ENCODE data around the gene SLC11A1. TPM values are rescaled to one million over a fixed set of nuclear protein-coding genes. Genes with fewer than 3 reads are reported as not detected.

Gene SLC11A1
- total RNA-seq, 1 experiment from 2014 or later = 0.33 TPM

GRCh38 chr2:218437969-218438368 is 55.9 kb downstream of the SLC11A1 start:
- no peak overlapping the region for H3K4me2 ChIP-seq (ENCODE audit: low read length)
- no peaks in the 10 kb centered on the region for H3K79me2 ChIP-seq (ENCODE audit: low read length)
- no TSS peak for BruUV-seq (replicated peaks)
- ChIA-PET CTCF (no interaction called here), POLR2A (ENCODE audit: unreplicated experiment) (no interaction called here)
- intact Hi-C loops (cut with micrococcal nuclease) = no loop called here
- no peak overlapping the region for H2AFZ ChIP-seq (ENCODE audit: low read length)
- H3K4me1 ChIP-seq (ENCODE audit: insufficient read depth, low read length) = no peaks in the 10 kb centered on the region
- DNase-seq = no peak
- H3K9ac ChIP-seq (ENCODE audit: low read length) = no peak overlapping the region
- H4K20me1 ChIP-seq (ENCODE audit: low read length) = no peaks in the 10 kb centered on the region
- H3K36me3 ChIP-seq (ENCODE audit: low read depth, low read length) = no peaks in the 10 kb centered on the region
- no peaks in the 10 kb centered on the region for H3F3A ChIP-seq (ENCODE audit: low read length, unreplicated experiment)
- no peaks in the 10 kb centered on the region for H3K27me3 ChIP-seq (ENCODE audit: low read length)
- no peaks in the 10 kb centered on the region for H3K9me2 ChIP-seq (replicated peaks; ENCODE audit: low read length)
- no peak for ATAC-seq
- no peaks in the 10 kb centered on the region for H3K9me3 ChIP-seq (ENCODE audit: low read length)
- no peak overlapping the region for H3K4me3 ChIP-seq (ENCODE audit: low read length)
- H3K27ac ChIP-seq (ENCODE audit: low read length) = no peak overlapping the region
- TF ChIP-seq, protein P1, sequence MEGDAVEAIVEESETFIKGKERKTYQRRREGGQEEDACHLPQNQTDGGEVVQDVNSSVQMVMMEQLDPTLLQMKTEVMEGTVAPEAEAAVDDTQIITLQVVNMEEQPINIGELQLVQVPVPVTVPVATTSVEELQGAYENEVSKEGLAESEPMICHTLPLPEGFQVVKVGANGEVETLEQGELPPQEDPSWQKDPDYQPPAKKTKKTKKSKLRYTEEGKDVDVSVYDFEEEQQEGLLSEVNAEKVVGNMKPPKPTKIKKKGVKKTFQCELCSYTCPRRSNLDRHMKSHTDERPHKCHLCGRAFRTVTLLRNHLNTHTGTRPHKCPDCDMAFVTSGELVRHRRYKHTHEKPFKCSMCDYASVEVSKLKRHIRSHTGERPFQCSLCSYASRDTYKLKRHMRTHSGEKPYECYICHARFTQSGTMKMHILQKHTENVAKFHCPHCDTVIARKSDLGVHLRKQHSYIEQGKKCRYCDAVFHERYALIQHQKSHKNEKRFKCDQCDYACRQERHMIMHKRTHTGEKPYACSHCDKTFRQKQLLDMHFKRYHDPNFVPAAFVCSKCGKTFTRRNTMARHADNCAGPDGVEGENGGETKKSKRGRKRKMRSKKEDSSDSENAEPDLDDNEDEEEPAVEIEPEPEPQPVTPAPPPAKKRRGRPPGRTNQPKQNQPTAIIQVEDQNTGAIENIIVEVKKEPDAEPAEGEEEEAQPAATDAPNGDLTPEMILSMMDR (conservative IDR thresholded peaks at IDR 0.05; ENCODE audit: low read depth, low read length) = no peak
- TF ChIP-seq EZH2phosphoT487 (IDR thresholded peaks at IDR 0.05; ENCODE audit: borderline replicate concordance, low read length) (no peak), EZH2 (IDR thresholded peaks at IDR 0.05; ENCODE audit: low read length, unreplicated experiment) (no peak)

DNA sequence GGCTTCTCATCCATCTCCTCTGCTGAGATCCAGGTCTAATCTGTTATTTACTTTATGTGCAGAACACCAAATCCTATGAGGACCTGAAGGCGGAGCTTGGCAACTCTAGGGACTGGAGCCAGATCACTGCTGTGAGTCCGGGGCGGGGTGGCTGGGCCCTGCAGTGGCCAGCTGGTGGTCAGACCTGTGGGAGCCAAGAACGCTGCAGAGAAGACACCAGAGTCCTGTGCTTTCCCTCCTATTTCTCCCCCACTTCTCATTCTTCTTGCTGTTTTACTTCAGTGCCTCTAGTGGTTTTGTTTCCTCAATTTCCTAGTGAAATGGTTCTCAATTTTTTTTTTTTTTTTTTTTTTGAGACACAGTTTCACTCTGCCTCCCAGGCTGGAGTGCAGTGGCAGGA is 56.5 kb downstream of the SLC11A1 start:
- no peak overlapping the region for H3K4me3 ChIP-seq (ENCODE audit: low read length)
- no peaks in the 10 kb centered on the region for H3K4me1 ChIP-seq (ENCODE audit: insufficient read depth, low read length)
- no peaks in the 10 kb centered on the region for H3K36me3 ChIP-seq (ENCODE audit: low read depth, low read length)
- intact Hi-C loops (cut with micrococcal nuclease) = no loop called here
- ATAC-seq = no peak
- no peaks in the 10 kb centered on the region for H3K9me3 ChIP-seq (ENCODE audit: low read length)
- H3K4me2 ChIP-seq (ENCODE audit: low read length) = no peak overlapping the region
- H3F3A ChIP-seq (ENCODE audit: low read length, unreplicated experiment) = no peaks in the 10 kb centered on the region
- TF ChIP-seq, protein P1 (conservative IDR thresholded peaks at IDR 0.05; ENCODE audit: low read depth, low read length) = no peak
- TF ChIP-seq EZH2phosphoT487 (IDR thresholded peaks at IDR 0.05; ENCODE audit: borderline replicate concordance, low read length) (no peak), EZH2 (IDR thresholded peaks at IDR 0.05; ENCODE audit: low read length, unreplicated experiment) (no peak)
- ChIA-PET POLR2A (ENCODE audit: unreplicated experiment) (no interaction called here), CTCF (no interaction called here)
- no peaks in the 10 kb centered on the region for H3K79me2 ChIP-seq (ENCODE audit: low read length)
- H3K9ac ChIP-seq (ENCODE audit: low read length) = no peak overlapping the region
- BruUV-seq (replicated peaks) = no TSS peak
- no peak overlapping the region for H3K27ac ChIP-seq (ENCODE audit: low read length)
- no peaks in the 10 kb centered on the region for H4K20me1 ChIP-seq (ENCODE audit: low read length)
- no peaks in the 10 kb centered on the region for H3K27me3 ChIP-seq (ENCODE audit: low read length)
- H3K9me2 ChIP-seq (replicated peaks; ENCODE audit: low read length) = no peaks in the 10 kb centered on the region
- no peak overlapping the region for H2AFZ ChIP-seq (ENCODE audit: low read length)
- DNase-seq = no peak

DNA sequence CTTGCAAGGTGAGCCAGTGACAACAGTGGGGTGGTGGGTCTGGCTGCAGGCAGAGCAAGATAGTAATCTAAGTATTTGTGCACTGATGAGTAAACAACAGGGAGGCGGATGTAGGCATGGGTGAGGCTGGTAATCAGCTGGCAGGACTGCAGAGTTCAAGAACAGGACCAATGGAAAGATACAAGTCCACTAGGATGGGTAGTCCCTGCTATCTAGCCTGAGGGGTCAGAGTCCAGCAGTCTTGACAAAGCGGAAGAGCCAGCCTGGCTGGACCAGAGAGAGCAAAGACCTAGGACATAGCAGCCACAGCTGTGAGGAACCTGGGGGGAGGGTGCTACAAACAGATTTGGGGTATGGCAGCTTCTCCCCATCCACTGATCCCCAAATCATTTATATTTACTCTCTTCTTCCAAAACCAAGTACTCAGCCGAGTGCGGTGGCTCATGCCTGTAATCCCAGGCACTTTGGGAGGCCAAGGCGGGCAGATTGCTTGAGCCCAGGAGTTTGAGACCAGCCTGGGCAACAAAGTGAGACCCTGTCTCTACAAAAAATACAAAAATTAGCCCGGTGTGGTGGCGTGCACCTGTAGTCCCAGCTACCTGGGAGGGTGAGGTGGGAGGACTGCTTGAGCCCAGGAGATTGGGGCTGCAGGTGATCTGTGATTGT is 62.8 kb downstream of the SLC11A1 start:
- Histone ChIP-seq H3K9me2 (replicated peaks; ENCODE audit: low read length) (no peaks in the 10 kb centered on the region), H3K4me1 (ENCODE audit: insufficient read depth, low read length) (peaks cover 37% of the 10 kb centered on the region), H4K20me1 (ENCODE audit: low read length) (no peaks in the 10 kb centered on the region), H3K4me2 (ENCODE audit: low read length) (peak overlapping the region; percentile 16), H3K9ac (ENCODE audit: low read length) (no peak overlapping the region), H3F3A (ENCODE audit: low read length, unreplicated experiment) (peaks cover 4% of the 10 kb centered on the region), H3K79me2 (ENCODE audit: low read length) (no peaks in the 10 kb centered on the region), H3K36me3 (ENCODE audit: low read depth, low read length) (no peaks in the 10 kb centered on the region), H3K9me3 (ENCODE audit: low read length) (no peaks in the 10 kb centered on the region), H3K4me3 (ENCODE audit: low read length) (no peak overlapping the region), H3K27me3 (ENCODE audit: low read length) (no peaks in the 10 kb centered on the region), H2AFZ (ENCODE audit: low read length) (no peak overlapping the region), H3K27ac (ENCODE audit: low read length) (peak overlapping the region; percentile 24; the same call in 1 of the 2 replicates)
- TSS peak; percentile 17 for BruUV-seq (replicated peaks)
- ChIA-PET POLR2A (ENCODE audit: unreplicated experiment) (interaction anchor here (0.6 kb wide), 1 partner anchor 214 kb away, joined by 5 read pairs; no protein-coding TSS in a partner anchor), CTCF (no interaction called here)
- intact Hi-C loops (cut with micrococcal nuclease) = loop anchor here (2.0 kb wide), 1 partner anchor 38 kb away; no protein-coding TSS in a partner anchor
- TF ChIP-seq, protein P1 (conservative IDR thresholded peaks at IDR 0.05; ENCODE audit: low read depth, low read length) = no peak
- TF ChIP-seq EZH2 (IDR thresholded peaks at IDR 0.05; ENCODE audit: low read length, unreplicated experiment) (no peak), EZH2phosphoT487 (IDR thresholded peaks at IDR 0.05; ENCODE audit: borderline replicate concordance, low read length) (no peak)
- ATAC-seq = peak; percentile 86
- DNase-seq = peak; percentile 87

Data from PC-3 (cell line).